Panc1 (cell line): ENCODE measurements around the gene ATG4B.

Experiments used
- CTCF ChIP-seq: fragments of 450-650 bp; IDR thresholded peaks from 2 replicates; pipeline ENCODE4 v1.5.1; 2017; ENCODE audit warnings: mild to moderate bottlenecking
- POLR2AphosphoS5 ChIP-seq: IDR thresholded peaks from 2 replicates; pipeline ENCODE4 v1.6.1; 2012; ENCODE audit warnings: mild to moderate bottlenecking, low read depth, low read length, moderate library complexity
- REST ChIP-seq, 2 experiments: IDR thresholded peaks; 2 replicates each; pipeline ENCODE4 v1.6.1; 2011 to 2012; ENCODE audit warnings: low read depth in 2 of 2, control low read depth in 1 of 2, low read length in 1 of 2, mild to moderate bottlenecking in 1 of 2, moderate library complexity in 1 of 2; ENCODE audit not compliant: insufficient read depth in 1 of 2
- TCF7L2 ChIP-seq: IDR thresholded peaks from 2 replicates; pipeline ENCODE4 v1.6.1; 2011; ENCODE audit warnings: mild to moderate bottlenecking, low read depth, low read length, inconsistent platforms

- TF ChIP-seq CTCF (no peak), REST (IDR thresholded peaks at IDR 0.05; ENCODE audit: insufficient read depth in 1 of 2, low read depth in 2 of 2, low read length in 1 of 2) (no peak), TCF7L2 (no peak), POLR2AphosphoS5 (no peak)
Observed at GRCh38 chr2:241671457-241672240, 34.2 kb downstream of the ATG4B start.
